ENCODE measurements around the gene PRPF19.

PRPF19 gene

GRCh38 chr11:60900673-60901404 lies 5.5 kb downstream of the PRPF19 start:
- no peak overlapping the region for H3K27ac ChIP-seq
- no peak for TF ChIP-seq CTCF (conservative IDR thresholded peaks at IDR 0.05)

GRCh38 chr11:60899977-60900376 lies 6.4 kb downstream of the PRPF19 start:
- TF ChIP-seq CTCF (conservative IDR thresholded peaks at IDR 0.05) = no peak
- H3K27ac ChIP-seq = no peak overlapping the region

- no peak overlapping the region for H3K27ac ChIP-seq
- peak; percentile 96 for TF ChIP-seq CTCF (conservative IDR thresholded peaks at IDR 0.05)
Observed at GRCh38 chr11:60899046-60899936, 7.1 kb downstream of the PRPF19 start.

- no peak overlapping the region for H3K27ac ChIP-seq
- no peak for TF ChIP-seq CTCF (conservative IDR thresholded peaks at IDR 0.05)
Observed at GRCh38 chr11:60897496-60897895, 8.9 kb downstream of the PRPF19 start.

- H3K27ac ChIP-seq = no peak overlapping the region
- no peak for TF ChIP-seq CTCF (conservative IDR thresholded peaks at IDR 0.05)
Observed at GRCh38 chr11:60895687-60896086, 10.7 kb downstream of the PRPF19 start.

GRCh38 chr11:60891103-60891741 lies 15.2 kb downstream of the PRPF19 start:
- no peak for TF ChIP-seq CTCF (conservative IDR thresholded peaks at IDR 0.05)

GRCh38 chr11:60890696-60891095 lies 15.7 kb downstream of the PRPF19 start:
- H3K27ac ChIP-seq = peak overlapping the region; percentile 58
- no peak for TF ChIP-seq CTCF (conservative IDR thresholded peaks at IDR 0.05)

More at GRCh38 chr11:60891103-60891741, 15.2 kb downstream of the PRPF19 start:
- peak overlapping the region; percentile 58; the same call in 1 of the 2 replicates for H3K27ac ChIP-seq

Data from VCaP (cell line).